Muscle of back (tissue), 13 donors: Measurements from ENCODE around the gene NOL7. TPM values are rescaled to one million over a fixed set of nuclear protein-coding genes. Genes with fewer than 3 reads are reported as not detected.

Source experiments
- DNase-seq, 3 donors: peaks; one replicate each; pipeline versions ENCODE4 v3.0.0 to v3.0.0-alpha.2; 2013
- long read RNA-seq, 9 donors: transcript quantifications; one replicate each; lab custom pipeline, GENCODE V29; 2026
- polyA plus RNA-seq, 10 donors: library from polyadenylated mRNA; unstranded; fragments of 120-200 nt; gene quantifications; one replicate each; pipeline ENCODE4 v1.2.1, GENCODE V29; 2013; ENCODE audit not compliant: insufficient read length in 10 of 10

The NOL7 gene
- 10 to 100 TPM; 59.9 to 74.0 (median 63.8) TPM for polyA plus RNA-seq
- long read RNA-seq, donor 1, transcript NOL7-202 (8 exons, 1,184 nt) = major isoform, 26 of 41 reads
- long read RNA-seq, donor 1, partial matches to known transcripts = 14 of 41 reads
- long read RNA-seq, donor 1, other reads (novel, unspliced or antisense) = 0 of 41 reads
- long read RNA-seq, donor 2, transcript NOL7-202 (8 exons, 1,184 nt) = major isoform, 24 of 52 reads
- long read RNA-seq, donor 2, partial matches to known transcripts = 27 of 52 reads
- long read RNA-seq, donor 2, other reads (novel, unspliced or antisense) = 0 of 52 reads
- long read RNA-seq, donor 3 = 0 reads
- long read RNA-seq, donor 4, transcript NOL7-202 (8 exons, 1,184 nt) = major isoform, 23 of 36 reads
- long read RNA-seq, donor 4, partial matches to known transcripts = 7 of 36 reads
- long read RNA-seq, donor 4, other reads (novel, unspliced or antisense) = 0 of 36 reads
- long read RNA-seq, donor 5, transcript NOL7-202 (8 exons, 1,184 nt) = major isoform, 28 of 140 reads
- long read RNA-seq, donor 5, partial matches to known transcripts = 100 of 140 reads
- long read RNA-seq, donor 5, other reads (novel, unspliced or antisense) = 10 of 140 reads
- long read RNA-seq, donor 6, transcript NOL7-202 (8 exons, 1,184 nt) = major isoform, 37 of 66 reads
- long read RNA-seq, donor 6, partial matches to known transcripts = 16 of 66 reads
- long read RNA-seq, donor 6, other reads (novel, unspliced or antisense) = 13 of 66 reads
- long read RNA-seq, donor 7, transcript NOL7-202 (8 exons, 1,184 nt) = major isoform, 23 of 41 reads
- long read RNA-seq, donor 7, partial matches to known transcripts = 9 of 41 reads
- long read RNA-seq, donor 7, other reads (novel, unspliced or antisense) = 8 of 41 reads
- long read RNA-seq, donor 8, transcript NOL7-202 (8 exons, 1,184 nt) = major isoform, 29 of 51 reads
- long read RNA-seq, donor 8, partial matches to known transcripts = 20 of 51 reads
- long read RNA-seq, donor 8, other reads (novel, unspliced or antisense) = 0 of 51 reads
- long read RNA-seq, donor 9, partial matches to known transcripts = 0 of 2 reads
- long read RNA-seq, donor 9, other reads (novel, unspliced or antisense) = 0 of 2 reads

DNA sequence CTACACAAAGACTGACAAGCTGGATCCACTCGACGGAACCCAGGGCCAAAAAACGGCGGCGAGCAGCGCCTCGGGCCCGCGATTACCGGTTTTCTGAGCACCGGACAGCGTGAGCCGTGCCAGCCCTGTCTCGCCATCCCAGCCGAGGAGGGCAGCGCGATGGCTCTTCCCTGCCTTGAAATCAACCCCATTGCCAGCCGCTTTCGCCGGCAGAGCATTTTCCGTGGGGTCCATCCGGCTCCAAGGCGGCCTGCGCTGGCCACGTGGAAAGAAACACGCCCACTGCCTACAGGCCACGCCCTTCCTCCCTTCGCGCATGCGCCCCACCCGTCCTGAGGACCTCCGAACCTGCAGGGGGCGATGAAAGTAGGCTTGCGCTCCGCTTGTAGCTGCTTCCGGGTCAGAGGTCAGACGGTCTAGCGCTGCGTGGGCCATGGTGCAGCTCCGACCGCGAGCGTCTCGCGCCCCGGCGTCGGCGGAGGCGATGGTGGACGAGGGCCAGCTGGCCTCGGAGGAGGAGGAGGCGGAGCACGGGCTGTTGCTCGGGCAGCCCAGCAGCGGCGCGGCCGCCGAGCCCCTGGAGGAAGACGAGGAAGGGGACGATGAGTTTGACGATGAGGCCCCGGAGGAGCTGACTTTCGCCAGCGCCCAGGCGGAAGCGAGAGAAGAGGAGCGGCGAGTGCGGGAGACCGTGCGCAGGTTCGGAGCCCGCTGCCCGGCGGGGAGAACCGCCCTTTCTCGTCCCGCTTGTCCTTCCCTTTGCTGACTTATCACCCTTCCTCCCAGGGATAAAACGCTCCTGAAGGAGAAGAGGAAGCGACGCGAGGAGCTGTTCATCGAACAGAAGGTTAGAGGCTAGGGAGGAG is at the start of gene NOL7:
Gene NOL7 (plus strand): TSS at position 410 of the 866 bp plus-strand sequence. CDS start 24 bp downstream, at position 434.
- peak; percentile 98 to 99 (median 99) for DNase-seq

DNA sequence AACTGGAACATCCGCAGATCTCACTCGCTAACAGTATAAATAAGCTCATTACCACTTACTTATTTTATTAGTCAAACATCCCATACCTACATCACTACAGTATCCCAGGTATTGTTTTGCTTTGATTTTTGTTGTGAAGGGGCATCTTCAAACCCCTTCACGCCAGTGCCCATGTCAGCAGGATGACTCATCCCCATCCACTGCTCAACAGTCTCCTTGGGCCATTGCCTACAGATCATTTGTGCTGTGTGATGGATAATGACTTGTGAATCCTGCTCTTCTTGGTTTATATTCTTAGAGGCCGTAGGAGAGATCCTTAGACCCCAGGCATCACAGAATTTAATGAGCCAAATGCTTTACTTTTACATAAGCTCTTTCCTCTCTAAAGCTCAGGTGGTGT is 49.2 kb upstream of the NOL7 start:
- no peak for DNase-seq

DNA sequence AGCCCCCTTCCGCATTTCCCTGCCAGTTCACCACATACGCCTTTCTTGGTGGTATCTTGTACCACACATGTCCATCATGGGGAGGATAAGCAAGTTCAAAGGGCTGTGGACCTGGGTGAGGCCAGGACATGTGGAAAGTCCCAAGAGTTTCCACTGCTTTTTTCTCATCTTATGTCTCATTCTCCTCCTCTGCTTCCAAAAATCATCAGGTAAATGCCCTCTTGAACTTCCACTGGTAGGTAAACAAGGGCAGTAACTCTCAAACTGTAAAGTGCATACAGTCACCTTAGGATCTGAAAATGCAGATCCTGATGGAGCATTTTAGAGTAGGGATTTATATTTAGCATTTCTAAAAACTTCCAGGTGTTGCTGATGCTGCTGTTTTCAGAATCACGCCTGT is 48.6 kb upstream of the NOL7 start:
- DNase-seq = no peak

DNA sequence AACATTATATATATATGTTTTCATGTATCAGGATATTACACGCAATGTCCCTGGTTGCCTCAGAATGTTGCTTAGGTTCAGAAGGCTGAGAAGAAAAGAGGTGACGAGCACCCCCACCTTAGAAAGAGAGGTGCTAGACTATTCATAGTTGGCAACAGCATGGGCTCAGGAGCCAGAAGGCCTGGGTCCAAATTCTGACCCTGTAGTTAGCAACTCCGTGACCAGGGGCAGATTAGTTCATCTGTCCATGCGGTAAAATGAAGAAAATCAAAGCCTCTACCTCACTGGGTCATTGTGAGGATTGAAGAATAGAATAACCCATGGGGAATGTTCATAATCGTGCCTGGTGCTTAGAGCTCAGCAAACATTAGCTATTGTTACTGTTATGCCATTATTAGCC is 46.2 kb upstream of the NOL7 start:
- DNase-seq = no peak

DNA sequence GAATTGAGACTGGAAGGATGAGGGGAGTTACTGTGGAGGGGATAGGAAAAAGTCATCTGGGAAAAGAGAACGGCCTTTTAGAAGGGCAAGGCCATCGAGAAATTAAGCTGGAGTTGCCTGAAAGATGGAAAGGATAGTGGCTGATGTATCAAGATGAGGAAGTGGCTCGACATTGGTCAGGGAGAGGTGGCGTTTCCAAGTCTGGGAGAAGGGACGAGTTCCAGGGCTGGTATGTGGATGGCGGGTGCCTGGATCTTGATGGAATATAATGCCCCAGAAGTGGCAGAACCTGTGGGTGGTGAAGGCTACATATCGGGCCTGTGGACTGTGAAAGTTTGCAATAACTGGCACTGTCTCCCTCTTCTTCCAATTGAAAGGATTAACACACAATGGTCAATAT is 42.9 kb upstream of the NOL7 start:
- no peak for DNase-seq

DNA sequence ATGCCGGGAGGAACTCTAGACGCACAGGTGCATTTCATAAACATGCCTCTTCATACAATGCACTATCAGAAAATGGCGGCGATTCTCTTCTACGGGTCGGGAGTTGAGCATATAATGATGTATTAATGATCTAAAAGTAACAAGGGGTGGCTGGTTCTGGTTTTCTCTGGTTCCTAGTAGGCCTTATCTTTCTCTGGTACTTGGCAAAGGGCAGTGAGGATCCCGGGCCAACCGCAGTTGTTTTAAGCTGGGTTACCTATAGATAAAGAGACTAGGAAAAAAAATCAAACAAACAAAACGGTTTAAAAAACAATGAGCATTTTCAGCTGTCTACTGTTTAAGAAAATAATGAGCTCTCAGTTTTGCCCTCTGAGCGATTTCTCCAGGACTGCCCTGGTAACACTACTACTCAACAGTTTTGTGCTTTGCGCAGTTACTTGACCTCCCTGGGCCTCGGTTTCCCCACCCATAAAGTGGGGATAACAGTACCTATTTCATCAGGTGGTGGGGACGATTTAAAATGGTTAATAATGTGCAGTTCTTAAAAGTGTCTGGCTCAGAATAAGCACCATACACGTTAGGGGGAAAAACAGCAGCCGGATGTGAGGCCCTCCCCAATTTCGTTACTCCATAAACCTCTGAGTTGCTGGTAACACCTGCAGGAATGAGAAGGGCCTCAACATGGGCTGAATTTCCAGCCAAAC is 42.0 kb upstream of the NOL7 start:
- peak in 1 of 3 donors; percentile 8 for DNase-seq

DNA sequence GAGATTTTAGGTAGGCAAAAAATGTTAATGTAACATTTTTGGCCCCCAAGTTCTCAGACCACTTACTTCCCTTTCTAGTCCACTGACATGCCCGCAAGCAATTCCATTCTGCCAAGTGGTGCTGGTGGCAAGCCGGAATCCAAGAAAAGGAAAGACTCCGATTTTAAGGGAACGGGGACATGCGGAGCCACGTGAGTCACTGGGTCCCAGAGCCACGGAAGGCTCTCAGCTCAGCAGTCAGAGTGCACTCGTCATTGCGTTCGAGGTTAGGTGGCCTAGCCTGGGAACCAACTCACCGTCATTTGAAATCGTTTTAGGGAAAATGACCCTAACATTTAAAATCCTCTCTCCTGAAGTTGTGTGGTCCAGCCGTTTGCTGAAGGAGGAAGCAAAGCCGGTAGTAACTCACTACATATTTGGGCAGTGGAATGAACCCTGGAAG is 41.4 kb upstream of the NOL7 start:
- peak in 2 of 3 donors; percentile 23 to 53 for DNase-seq

DNA sequence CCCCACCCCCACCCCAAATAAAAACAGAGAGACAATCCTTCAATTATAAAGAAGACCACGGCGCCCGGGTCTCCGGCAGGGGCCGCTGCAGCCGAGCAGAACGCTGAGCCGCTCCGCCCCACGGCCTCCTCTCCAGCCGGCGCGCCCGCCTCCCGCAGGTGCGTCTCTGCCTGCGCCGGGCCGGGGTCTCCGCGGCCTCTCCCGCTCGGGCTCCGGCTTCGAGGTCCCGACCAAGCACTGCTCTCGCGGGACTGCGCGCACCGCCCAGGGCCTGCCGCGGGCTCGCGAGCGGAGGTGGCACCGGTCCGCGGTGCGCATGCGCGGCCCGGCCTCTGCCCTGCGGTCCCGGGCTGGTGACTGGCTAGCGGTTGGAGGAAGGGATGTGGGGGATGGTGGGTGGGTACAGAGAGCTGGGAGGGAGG is 41.0 kb upstream of the NOL7 start:
- DNase-seq = peak; percentile 92 to 98 (median 93)

DNA sequence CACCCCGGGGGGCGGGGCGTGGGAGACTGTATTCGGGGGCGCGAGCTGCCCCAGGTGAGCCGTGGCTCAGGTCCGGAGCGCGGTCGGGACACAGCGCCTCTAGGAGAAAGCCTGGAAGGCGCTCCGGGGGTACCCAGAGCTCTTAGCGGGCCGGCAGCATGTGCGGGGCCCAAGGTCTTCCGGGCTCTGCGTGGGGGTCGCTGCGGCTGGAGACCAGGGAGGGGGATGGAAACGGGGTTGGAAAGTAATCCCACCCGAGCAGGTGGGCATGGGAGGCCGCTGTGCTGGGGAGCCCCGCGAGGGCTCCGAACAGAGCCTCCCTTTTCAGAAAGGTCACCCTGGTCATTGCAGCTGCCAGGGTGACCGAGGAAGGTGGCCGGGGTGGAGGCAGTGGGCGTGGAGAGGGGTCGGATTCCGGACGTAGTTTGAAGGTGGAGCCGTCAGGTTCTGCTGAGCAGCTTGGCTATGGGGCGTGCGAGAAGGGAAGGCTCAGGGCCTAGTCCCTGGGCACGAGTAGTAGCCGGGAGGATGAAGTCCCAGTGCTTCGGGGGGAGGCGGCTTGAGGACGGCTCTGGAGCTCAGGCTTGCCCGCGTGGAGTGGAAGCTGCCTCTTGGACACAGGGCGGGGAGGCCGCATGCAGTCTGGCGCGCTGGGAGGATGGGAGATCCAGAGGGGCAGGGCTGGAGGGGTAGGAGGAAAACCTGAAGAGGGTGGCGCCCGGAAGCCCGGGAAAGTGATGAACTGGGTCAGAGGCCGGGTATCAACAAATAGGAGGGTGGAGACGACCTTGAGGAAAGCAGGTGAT is 40.4 kb upstream of the NOL7 start, which contains the start of gene SIRT5:
Gene SIRT5 (plus strand): TSS at position 31 of the 806 bp plus-strand sequence. CDS start 9,510 bp downstream, outside the sequence.
- peak; percentile 64 to 93 (median 76) for DNase-seq

DNA sequence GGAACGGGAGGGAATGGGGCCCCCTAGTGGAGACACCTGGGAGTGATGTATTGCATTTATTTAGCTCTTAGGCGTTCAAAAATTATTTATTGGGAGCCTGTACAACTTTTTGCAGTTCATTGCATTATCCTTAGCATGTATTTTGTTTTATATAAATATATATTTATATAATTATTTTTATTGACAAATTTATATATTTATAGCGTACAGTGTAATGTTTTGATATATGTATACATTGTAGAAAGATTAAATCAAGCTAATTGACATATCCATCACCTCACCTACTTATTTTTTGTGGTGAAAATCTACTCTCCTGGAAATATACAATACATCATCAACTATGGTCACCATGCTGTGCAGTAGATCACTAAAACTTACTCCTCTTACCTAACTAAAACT is 39.8 kb upstream of the NOL7 start:
- no peak for DNase-seq

DNA sequence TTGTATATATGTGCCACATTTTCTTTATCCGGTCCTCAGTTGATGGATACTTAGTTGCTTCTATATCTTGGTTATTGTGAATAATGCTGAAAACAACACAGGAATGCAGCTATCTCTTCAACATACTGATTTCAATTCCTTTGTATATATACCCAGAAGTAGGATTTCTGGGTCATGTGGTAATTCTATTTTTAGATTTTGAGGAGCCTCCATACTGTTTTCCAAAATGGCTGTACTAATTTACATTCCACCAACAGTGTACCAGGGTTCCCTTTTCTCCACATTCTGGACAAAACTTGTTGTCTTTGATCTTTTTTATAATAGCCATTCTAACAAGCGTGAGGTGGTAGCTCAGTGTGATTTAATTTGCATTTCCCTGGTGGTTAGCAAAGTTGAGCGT is 39.1 kb upstream of the NOL7 start:
- DNase-seq = no peak

DNA sequence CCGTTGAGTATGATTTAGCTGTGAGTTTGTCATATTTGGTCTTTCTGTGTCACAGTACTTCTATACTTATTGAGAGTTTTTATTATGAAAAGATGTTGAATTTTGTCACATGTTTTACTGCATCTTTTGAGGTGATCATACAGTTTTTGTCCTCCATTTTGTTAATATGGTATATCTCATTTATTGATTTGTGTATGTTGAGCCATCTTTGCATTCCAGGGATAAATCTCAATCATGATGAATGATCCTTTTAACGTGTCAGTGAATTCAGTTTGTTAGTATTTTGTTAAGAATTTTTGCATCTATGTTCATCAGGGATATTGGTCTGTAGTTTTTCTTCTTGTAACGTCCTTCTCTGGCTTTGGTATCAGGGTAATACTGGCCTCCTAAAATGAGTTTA is 37.2 kb upstream of the NOL7 start:
- DNase-seq = no peak

DNA sequence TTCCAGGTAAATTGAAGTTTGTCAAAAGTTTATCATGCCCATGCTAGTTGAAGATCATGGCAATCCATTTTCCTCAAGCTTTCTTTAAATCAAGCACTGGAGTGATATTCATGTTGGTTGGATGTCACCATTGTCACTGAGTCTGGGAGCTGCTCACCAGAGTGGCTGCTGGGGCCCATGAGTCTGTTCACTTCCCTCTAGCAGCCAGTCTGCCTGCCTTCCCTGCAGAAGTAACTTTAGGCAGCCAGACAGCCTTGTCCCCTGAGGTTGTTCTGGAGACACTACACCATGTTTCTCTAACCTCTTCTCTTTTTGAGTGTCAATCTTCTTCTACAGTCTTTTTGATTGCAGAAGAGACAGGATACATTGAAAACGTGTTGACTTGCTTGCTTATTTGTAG is 35.2 kb upstream of the NOL7 start:
- DNase-seq = no peak

DNA sequence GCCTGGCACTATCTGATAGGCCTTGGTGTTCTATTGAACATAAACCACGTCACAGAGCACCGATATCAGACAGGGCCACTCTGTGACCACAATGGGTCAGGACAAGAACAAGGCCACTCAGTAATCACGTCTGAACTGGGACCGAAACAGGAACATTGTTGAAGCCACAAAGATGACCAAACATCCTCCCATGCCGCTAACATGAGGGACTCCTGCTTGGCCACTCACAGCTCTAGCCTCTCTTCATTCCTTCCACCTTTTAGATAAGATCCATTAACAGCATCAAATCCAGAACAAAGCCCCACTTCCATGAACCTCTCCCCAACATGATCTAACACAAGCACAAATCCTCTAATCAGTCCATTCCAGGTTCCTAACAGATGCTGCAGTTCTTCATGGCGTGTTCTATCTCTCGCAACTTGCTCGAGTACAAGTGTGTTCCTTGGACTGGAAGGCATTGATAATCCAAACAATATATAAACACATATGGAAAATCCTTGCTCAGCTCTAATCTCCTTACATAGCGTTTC is 33.4 kb upstream of the NOL7 start:
- no peak for DNase-seq

DNA sequence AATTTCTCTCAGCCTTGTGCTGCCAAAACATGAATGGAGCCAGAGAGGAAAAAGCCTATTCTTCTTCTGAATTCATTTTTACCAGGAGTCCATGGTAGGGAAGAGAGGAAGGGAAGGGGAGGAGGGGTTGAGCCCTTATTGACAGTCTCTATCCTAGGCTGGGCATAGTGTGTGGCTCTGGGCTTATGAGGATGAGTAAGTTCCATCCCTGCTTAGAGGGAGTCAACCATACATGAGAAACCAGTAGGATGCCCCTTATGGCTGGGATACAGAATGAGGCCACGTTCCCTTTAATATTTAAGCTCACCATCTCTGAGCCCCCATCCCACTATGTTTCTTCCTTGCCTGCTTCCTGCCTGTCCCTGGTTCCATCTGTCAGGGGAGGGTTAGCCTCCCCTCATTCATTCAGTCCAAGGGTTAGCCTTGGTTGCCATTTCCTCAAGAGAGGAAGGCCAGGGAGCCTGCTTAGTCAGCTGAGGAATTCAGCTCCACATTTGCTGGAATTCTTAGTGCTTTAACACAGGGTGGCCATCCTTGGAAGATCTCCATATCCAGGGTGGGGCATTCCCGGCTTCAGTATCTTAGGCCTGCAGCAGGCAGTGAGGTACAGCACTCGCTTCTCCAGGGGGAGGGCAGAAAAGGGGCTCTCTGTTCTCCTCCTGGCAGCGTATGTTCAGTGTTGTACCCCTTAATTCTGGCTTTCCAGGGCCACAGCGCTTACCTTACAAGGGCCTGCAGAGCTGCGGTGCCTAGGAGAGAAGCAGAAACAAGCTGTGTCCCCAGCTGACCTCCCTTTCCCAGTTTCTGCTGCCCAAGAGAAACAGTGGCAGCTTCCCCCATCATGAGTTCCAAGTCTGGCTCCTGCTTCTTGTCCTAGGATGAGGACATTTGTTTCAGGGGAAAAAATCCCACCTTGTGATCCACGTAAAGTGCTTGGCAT is 28.3 kb upstream of the NOL7 start:
- DNase-seq = no peak

DNA sequence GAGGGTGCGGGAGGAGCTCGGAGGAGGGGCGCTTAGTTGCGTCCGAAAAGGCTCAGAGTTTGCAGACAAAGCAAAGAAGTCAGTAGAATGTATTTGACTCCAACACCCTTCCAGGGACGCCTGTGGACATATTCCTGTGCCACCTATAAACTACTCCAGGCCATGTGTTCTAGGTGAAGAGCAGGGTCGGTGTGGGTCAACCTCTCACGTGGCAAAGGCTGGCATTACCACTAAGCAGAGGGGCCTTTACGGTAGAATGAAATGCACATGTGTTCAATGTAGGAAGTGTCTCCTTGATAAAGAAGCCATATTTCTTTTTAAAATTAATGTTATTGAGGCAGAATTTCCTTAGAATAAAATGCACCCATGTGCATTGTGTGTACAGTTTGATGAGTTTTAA is 25.3 kb upstream of the NOL7 start:
- no peak for DNase-seq

DNA sequence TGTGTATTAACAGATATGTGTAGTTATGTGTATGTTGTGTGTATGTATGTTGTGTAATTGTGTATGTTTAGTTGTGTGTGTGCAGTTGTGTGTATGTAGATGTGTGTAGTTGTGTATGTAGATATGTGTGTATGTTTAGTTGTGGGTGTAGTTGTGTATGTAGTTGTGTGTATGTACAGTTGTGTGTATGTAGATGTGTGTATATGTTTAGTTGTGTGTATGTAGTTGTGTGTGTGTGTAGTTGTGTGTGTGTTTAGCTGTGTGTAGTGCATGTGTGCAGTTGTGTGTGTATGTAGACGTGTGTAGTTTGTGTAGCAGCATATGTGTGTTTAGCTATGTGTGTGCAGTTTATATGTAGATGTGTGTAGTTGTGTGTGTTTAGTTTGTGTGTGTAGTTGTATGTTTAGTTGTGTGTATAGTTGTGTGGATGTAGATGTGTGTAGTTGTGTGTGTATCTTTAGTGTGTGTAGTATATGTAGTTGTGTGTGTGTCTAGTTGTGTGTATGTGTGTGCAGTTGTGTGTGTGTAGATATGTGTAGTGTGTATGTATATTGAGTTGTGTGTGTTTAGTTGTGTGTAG is 24.5 kb upstream of the NOL7 start:
- DNase-seq = no peak
